OCI-LY1 (cell line): Measurements from ENCODE around the gene FGFR2.

Experiments
- CTCF ChIP-seq: fragments of 200-600 bp; sonication (generic), shearing (Covaris generic); IDR thresholded peaks from 2 replicates; pipeline ENCODE4 v1.5.1; 2017; ENCODE audit warnings: mild to moderate bottlenecking, antibody characterized with exemption, low read length, moderate library complexity, mixed read lengths
- EZH2 ChIP-seq: fragments of 200-600 bp; sonication (generic), shearing (Covaris generic); IDR thresholded peaks from 2 replicates; pipeline ENCODE4 v1.8.0; 2017; ENCODE audit warnings: borderline replicate concordance, mixed run types, mild to moderate bottlenecking, antibody characterized with exemption, low read length, moderate library complexity, mixed read lengths

- no peak for TF ChIP-seq EZH2
- no peak for TF ChIP-seq CTCF
These were observed 2.4 kb upstream of the FGFR2 start for GRCh38 chr10:121600611-121601010.
